Measurements from ENCODE around the gene SMYD3.

SMYD3 gene

DNA sequence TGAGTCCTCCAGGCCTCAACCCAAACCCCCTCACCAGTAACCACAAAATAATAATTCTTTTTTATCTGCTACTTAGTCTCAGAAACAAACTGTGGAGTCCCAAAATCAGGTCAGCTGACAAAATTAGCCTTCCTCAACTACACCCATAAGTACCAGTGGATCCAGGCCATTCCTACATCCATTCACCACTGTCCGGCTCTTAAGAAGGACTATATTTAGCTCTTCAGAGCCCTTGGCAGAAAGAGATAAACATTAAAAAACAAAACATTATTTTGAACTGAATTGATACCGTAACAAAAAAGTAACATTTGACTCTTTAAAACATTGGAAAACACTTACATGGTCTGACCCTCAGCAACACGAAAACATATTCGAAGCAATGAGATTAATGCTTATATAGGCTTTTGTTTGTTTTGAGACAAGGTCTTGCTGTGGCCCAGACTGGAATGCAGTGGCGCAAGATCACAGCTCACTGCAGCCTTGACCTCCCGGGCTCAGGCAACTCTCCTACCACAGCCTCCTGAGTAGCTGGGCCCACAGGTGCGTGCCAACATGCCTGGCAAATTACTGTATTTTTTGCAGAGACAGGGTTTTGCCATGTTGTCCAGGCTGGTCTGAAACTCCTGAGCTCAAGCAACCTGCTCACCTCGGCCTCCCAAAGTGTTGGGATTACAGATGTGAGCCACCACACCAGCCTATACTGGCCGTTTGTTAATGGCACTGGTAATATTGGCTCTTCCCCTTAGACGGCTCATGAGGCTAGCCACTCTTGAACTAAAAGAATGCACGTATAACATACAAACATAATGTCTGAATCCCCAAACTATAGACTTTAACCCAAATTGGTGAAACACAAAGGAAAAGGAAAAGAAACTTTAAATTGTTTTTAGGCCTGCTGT, 330.7 kb downstream of the SMYD3 start:
- DNase-seq (ENCODE audit: low read depth in 2 of 2): no peak

DNA sequence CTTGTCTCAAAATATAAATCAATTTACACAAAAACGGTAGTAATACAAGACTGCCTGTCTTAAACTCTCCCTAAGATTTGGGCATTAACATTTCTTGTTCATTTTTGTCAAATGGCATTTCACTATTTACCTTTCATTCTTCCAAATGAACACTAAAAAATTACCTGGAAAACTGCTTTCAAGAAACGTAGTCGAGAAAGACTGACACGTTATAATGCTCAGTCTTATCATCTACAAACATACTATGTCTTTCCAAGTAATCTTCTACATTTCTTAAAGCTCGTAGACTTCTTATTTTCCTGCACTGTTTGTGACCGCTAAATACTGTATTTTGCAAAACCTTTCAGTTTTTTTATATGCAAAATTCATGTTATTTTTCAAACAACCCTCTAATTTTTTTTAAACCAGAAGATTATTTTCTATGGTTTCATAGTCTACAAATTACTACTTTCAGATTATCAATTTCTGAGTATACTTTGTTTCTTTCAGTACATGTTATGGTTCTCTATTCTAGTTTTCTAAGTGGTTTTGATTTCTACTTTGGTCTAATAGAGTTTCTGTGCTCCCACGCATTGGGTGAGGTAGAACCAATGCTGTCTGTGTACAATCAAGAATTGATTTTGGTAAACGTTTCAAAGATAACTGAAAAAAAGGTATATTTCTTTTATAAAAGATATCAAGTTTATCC, 336.4 kb downstream of the SMYD3 start:
- no peak for DNase-seq (ENCODE audit: low read depth in 2 of 2)

- DNase-seq (ENCODE audit: low read depth in 2 of 2): no peak
These were observed 337.6 kb downstream of the SMYD3 start for GRCh38 chr1:246169486-246169885.

GRCh38 chr1:246169019-246169418, 338.1 kb downstream of the SMYD3 start:
- DNase-seq (ENCODE audit: low read depth in 2 of 2): no peak

DNA sequence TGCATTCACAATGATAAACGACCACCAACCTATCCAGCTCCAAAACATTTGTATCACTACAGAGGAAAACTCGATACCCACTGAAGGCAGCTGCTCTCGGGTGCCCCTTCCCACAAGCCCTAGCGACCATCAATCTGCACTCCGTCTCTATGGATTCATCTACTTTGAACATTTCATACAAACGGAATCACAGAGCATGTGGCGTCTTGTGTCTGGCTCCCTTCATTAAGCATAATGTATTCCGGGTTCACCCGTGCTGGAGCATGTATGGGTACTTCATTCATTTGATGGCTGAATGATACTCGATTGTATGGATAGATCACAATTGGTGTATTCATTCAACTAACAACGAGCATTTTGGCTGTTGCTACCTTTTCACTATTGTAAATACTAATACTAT, 340.2 kb downstream of the SMYD3 start:
- no peak for DNase-seq (ENCODE audit: low read depth in 2 of 2)

DNA sequence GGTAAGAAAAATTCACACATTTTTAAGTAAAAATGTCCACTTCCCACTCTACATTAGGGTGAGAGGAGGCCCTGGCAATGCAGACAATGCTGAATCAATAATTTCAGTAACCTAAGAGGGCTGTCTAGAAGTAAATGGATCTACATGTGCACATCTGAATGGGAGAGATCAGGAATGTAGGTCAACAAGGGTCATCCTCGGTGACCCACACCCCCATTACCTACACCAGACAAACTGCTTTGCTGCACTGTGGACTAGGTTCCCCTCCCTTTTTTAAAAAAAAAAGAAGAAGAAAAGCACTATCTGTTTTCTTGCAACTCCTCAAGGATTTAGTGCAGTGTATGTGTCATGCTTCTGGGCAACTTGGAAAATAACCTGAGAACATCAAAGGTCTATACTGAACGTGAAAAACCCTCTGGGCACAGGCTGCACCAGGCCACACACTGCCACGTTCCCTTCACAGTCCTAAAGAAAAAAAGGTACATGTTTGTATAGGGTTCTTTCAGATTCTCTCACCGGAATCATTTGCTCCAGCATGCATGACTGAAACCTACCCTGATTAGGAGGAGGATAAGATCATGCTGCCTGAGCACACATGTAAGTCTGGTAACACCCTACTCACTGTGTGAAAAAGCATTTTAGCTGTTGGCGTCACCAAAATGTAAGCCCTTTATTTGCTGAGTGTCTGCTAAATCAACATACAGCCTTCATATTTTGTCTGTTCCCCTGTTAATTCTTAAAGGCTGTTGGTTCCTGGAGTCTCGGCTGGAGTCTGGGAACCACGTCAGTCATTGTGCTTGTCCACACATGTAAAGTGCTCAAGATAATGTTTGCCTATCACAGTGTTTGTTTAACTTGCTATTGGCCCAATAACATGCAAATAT, 341.0 kb downstream of the SMYD3 start:
- no peak for DNase-seq (ENCODE audit: low read depth in 2 of 2)

- no peak for DNase-seq (ENCODE audit: low read depth in 2 of 2)
These were observed 342.3 kb downstream of the SMYD3 start for GRCh38 chr1:246164764-246165163.

DNA sequence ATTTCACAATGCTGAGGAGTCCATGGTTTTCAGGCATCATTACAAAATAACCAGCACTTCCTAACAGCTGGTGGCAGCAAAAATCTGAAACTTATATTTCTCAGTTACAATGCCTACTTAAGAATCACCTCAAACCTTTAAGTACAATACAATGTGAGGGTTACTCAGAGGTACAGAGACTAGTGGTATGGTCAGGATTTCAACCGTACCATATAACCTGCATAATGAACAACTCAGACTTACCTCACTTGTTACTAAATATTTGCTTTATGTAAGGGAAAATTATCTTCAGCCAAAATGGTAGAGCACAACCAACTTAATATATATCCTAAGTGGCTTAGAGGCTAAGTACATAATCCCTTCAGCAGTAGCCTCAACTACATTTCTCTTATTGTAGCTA, 344.5 kb downstream of the SMYD3 start:
- DNase-seq (ENCODE audit: low read depth in 2 of 2): no peak

DNA sequence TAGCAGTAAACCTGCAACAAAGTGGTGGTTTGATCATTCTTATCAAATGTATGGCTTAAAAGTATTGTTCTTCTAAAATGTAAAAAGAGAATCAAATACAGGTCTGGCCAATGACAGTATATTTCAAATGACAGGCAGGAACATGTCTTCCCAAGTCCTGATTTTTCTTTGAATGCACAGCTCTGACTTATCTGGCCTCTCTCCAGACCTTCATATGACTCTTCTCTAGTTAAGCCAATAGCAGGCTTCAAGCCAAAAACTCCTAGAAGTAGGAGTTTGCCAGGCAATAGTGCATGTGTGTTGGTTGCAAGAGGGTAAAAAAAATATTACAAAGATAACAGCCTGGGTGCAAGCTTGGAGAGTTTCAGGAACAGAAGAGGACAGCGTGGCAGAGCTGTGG, 345.5 kb downstream of the SMYD3 start:
- DNase-seq (ENCODE audit: low read depth in 2 of 2): no peak

- DNase-seq (ENCODE audit: low read depth in 2 of 2): no peak
These were observed 346.2 kb downstream of the SMYD3 start for GRCh38 chr1:246160905-246161304.

DNA sequence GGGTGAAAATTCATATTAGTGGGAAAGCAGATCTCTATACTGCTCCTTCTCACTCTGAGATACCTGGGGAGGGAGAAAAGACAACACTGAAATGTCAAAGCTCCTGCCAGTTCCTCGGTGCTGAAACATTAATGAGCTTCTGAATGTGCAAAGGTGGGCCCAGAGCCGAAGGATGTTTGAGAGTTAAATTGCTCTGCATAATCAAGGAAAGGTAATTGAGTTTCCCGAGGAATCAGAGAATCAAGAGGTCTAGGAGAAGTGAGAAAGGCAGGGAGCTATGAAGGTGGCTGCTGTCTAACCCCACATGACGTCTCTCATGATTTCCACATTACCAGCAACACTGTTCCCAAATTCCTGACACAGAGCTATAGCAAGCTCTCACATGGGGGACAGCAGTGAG, 346.7 kb downstream of the SMYD3 start:
- DNase-seq (ENCODE audit: low read depth in 2 of 2): no peak

GRCh38 chr1:246159279-246160227, 347.5 kb downstream of the SMYD3 start:
- DNase-seq (ENCODE audit: low read depth in 2 of 2): no peak

DNA sequence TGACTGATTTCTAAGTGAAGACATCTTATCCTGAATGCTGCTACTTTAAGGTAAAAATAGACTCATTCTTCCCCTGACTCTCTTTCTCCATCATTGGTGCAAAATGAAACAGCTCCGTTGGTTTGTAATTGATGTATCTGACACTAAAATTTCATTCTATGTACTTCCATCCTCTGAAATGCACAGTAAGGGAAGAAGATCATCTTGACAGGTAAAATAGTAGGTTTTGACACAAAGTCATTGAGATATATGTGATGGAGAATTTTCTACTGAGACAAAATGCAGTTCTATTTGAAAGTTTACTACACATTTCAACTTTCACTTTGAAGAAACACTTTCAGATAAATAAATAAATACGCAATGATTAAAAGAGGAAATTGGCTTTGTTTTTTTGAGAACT, 348.9 kb downstream of the SMYD3 start:
- no peak for DNase-seq (ENCODE audit: low read depth in 2 of 2)

GRCh38 chr1:246157516-246157915, 349.6 kb downstream of the SMYD3 start:
- DNase-seq (ENCODE audit: low read depth in 2 of 2): no peak

DNA sequence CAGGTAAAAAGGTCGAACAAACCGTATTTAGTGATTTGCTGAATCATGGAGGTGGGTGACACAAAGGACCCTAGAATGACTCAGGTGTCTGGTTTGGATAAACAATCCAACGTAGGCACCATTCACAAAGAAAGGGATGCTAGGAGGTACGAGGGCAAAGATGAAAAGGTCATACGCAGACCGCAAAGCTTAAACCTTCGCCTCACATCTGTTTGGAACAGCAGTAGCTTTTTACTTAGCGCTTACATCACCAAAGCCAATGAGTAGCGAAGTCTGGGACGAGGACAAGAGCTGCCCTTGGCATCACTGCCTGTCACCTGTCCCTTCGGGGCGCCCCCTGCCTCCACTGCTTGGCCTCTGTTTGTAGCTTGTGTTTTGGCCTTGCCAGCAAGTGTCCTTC, 350.2 kb downstream of the SMYD3 start:
- DNase-seq (ENCODE audit: low read depth in 2 of 2): no peak

- no peak for DNase-seq (ENCODE audit: low read depth in 2 of 2)
These were observed 351.2 kb downstream of the SMYD3 start for GRCh38 chr1:246155923-246156322.

GRCh38 chr1:246153796-246154212, 353.3 kb downstream of the SMYD3 start:
- DNase-seq (ENCODE audit: low read depth in 2 of 2): no peak

DNA sequence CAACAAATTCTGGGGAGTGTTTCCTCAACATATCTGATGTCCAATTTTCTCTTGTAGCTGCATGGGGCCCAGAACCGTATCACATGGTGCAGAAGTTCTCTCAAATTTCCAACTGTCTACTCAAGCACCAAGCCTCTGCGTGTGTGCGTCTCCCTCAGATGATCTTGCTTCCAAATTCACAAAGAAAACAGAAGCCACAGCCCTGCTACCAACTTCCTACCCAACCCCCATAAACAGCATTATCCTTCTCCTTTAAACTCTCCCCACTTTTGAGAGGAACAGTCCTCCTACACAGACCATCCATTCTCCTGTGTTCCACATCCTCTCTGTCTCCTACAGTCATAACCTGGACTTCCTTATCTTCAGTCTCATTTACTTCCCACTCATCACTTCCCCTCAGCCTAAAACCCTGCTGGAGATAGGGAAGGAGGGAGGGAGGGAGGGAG, 354.1 kb downstream of the SMYD3 start:
- DNase-seq (ENCODE audit: low read depth in 2 of 2): no peak

DNA sequence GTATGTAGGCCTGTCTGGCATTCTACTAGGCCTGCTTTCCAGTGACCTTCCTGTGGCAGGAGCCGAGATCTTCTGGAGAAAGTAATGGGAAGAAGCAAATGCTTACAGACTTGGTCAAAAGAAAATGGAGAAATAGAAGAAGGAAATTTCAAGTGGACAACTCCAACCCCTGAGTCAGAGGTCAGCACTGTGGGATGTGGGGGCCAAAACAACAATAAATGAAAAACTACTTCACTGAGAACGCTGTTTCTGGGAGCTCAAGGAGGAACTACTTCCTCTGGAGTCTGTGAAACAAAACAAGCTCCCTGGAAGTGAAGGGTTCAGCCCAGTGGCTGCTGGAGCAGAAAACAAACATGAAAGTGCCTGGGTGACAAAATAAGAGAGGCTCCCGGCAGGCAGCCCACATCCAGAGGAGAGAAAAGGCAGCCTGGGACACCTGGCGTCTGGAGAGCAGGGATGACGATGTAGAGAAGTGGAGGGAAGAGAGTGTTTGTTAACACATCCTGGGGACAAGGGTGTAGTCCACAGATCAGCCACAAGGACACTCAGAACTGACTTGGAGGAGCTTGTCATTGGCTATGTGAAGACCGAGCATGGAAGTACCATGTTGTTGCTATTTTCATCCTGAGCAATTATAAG, 355.2 kb downstream of the SMYD3 start:
- DNase-seq (ENCODE audit: low read depth in 2 of 2): no peak

DNA sequence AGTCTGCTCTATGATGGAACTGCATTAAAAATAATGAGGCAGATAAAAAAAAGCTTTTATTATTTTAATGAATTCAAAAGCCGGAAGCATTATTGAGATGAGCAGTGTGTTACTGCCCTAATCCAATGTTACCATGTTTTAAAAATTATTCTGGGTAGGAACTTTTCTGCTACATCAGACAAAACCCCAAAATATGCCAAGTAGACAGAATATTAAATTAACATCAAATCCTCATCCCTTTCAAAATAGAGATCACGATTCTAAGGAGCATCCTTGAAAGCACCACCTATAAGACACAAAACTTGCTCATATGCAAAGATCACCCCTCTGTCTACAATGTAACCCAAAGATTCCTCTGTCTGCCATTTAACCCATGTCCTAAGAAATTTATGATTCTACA, 357.5 kb downstream of the SMYD3 start:
- DNase-seq (ENCODE audit: low read depth in 2 of 2): no peak
